Right lobe of liver (tissue), 4 donors: ENCODE data around the gene TMEM131.
"Not testable (repeated sequence)": the region's sequence is repeated elsewhere in the genome, so short reads cannot be mapped to it uniquely, and the experiment has no call there.

Experiments
- CTCF ChIP-seq, 4 donors: fragments of 200-600 bp in 3 of 4; fragments of 450-650 bp in 1 of 4; IDR thresholded peaks; one replicate each; pipeline versions ENCODE4 v1.5.1 to v1.8.0; 2016 to 2022; ENCODE audit warnings: antibody characterized with exemption in 4 of 4, mild to moderate bottlenecking in 2 of 4
- POLR2A ChIP-seq: fragments of 450-650 bp; IDR thresholded peaks from one replicate; pipeline ENCODE4 v1.6.1; 2017; ENCODE audit warnings: antibody characterized with exemption, mild to moderate bottlenecking
- donor health status: DM: no; HTN: no; CAD: no.
- donor health status: DM: no; HTN: no; CAD: no.
- donor health status: DM: no; HTN: yes; CAD: no.

DNA sequence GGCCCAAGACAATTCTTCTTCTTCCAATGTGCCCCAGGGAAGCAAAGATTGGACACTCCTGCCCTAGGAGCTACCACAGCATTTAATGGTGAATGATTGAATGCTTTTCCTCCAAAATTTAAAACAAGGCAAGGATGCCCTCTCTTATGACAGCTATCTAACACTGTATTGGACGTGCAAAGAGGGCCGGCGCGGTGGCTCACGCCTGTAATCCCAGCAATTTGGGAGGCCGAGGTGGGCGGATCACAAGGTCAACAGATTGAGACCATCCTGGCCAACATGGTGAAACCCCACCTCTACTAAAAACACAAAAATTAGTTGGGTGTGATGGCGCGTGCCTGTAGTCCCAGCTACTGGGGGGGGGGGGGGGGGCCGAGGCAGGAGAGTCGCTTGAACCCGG lies 149.0 kb downstream of the TMEM131 start:
- not testable (repeated sequence) for TF ChIP-seq POLR2A; CTCF (IDR thresholded peaks at IDR 0.05)
